ENCODE results near the gene GALNT14.

Gene GALNT14

GRCh38 chr2:31141443-31142085, 3.3 kb upstream of the GALNT14 start:
- Mint-ChIP-seq H3K4me1 (ENCODE audit: low read depth) (peaks cover 7% of the 10 kb centered on the region), H3K27ac (no peak overlapping the region), H3K27me3 (peaks cover 9% of the 10 kb centered on the region), H3K36me3 (no peaks in the 10 kb centered on the region), H3K4me3 (no peak overlapping the region), H3K9me3 (ENCODE audit: low read depth) (no peaks in the 10 kb centered on the region)

DNA sequence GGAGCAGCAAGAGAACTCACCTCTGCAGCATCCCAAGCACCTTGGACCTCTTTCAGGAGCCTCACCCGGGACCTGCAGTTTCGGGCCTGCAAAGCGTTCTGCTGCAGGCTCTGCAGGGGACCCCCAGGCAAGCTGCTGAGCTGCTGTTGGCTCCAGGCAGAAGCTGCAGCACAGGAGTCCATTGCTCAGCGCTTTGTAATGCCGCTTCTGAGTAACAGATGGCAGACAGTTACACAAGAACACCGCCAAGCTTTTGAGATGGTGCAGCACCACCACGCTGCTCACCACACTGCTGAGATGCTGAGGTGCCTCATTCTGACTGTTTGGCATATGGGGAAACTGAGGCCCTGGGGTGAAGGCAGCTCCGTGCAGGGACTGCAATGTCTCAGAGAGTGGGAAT, 1.9 kb upstream of the GALNT14 start:
- Mint-ChIP-seq H3K4me1 (ENCODE audit: low read depth) (peaks cover 10% of the 10 kb centered on the region), H3K9me3 (ENCODE audit: low read depth) (no peaks in the 10 kb centered on the region), H3K27me3 (peaks cover 19% of the 10 kb centered on the region), H3K4me3 (no peak overlapping the region), H3K36me3 (no peaks in the 10 kb centered on the region), H3K27ac (no peak overlapping the region)

- no peaks in the 10 kb centered on the region for H3K36me3 Mint-ChIP-seq
- H3K27ac Mint-ChIP-seq = no peak overlapping the region
- H3K27me3 Mint-ChIP-seq = peaks cover 24% of the 10 kb centered on the region
- no peaks in the 10 kb centered on the region for H3K9me3 Mint-ChIP-seq (ENCODE audit: low read depth)
- H3K4me3 Mint-ChIP-seq = no peak overlapping the region
- H3K4me1 Mint-ChIP-seq (ENCODE audit: low read depth) = peaks cover 10% of the 10 kb centered on the region
Measured at GRCh38 chr2:31139671-31140070, 1.4 kb upstream of the GALNT14 start.

- Mint-ChIP-seq H3K4me1 (ENCODE audit: low read depth) (peaks cover 10% of the 10 kb centered on the region), H3K36me3 (no peaks in the 10 kb centered on the region), H3K27me3 (peaks cover 33% of the 10 kb centered on the region), H3K4me3 (peak overlapping the region; percentile 78), H3K27ac (no peak overlapping the region), H3K9me3 (ENCODE audit: low read depth) (no peaks in the 10 kb centered on the region)
Measured at GRCh38 chr2:31137211-31138036, 816 bp downstream of the GALNT14 start.

DNA sequence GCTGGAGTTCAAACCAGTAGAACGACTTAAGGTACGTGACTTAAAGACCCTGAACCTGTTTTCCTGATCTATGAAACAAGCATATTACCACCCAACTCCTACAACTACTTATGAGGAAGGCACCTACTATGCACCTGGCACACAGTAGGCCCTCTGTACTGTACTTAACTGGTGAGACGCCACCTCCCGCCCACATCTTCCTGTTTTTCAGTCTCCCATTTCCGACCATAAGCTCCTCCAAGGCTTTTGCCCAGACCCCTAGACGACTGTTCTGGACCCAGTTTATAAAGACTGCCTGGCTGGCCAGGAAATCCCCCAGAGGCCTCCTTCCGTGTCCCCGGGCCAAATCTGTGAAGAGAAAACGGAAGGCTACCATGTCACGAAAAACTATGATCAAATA, 1.5 kb downstream of the GALNT14 start:
- Mint-ChIP-seq H3K4me3 (peak overlapping the region; percentile 78), H3K4me1 (ENCODE audit: low read depth) (peaks cover 10% of the 10 kb centered on the region), H3K27me3 (peaks cover 36% of the 10 kb centered on the region), H3K36me3 (no peaks in the 10 kb centered on the region), H3K9me3 (ENCODE audit: low read depth) (no peaks in the 10 kb centered on the region), H3K27ac (no peak overlapping the region)

GRCh38 chr2:31136000-31136399, 2.2 kb downstream of the GALNT14 start:
- Mint-ChIP-seq H3K4me3 (no peak overlapping the region), H3K4me1 (ENCODE audit: low read depth) (peaks cover 10% of the 10 kb centered on the region), H3K9me3 (ENCODE audit: low read depth) (no peaks in the 10 kb centered on the region), H3K27me3 (peaks cover 34% of the 10 kb centered on the region), H3K36me3 (no peaks in the 10 kb centered on the region), H3K27ac (no peak overlapping the region)

DNA sequence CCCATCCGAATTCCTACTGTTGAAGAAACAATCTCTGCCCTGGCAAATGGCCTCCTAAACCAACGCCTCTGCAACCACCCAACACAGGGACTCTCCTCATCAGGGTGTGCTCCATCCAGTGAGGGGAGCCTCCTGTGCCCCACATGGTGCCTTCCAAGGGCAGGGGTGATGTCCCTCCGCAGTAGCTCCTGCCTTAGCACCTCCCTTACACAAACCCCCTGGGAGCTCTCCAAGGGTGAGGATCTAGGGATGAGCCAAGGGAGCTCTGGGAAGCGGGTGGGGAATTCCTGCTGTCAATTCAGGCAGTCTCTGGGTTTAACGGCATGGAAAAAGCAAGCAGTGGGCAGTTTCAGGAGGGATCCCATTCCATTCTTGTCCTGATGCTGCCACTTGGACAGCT, 3.8 kb downstream of the GALNT14 start:
- no peaks in the 10 kb centered on the region for H3K9me3 Mint-ChIP-seq (ENCODE audit: low read depth)

GRCh38 chr2:31132786-31133185, 5.5 kb downstream of the GALNT14 start:
- Mint-ChIP-seq H3K4me3 (no peak overlapping the region), H3K27me3 (peaks cover 37% of the 10 kb centered on the region), H3K4me1 (ENCODE audit: low read depth) (peaks cover 10% of the 10 kb centered on the region), H3K27ac (no peak overlapping the region), H3K9me3 (ENCODE audit: low read depth) (no peaks in the 10 kb centered on the region), H3K36me3 (no peaks in the 10 kb centered on the region)

More for the DNA sequence above, 3.8 kb downstream of the GALNT14 start:
- peaks cover 10% of the 10 kb centered on the region for H3K4me1 Mint-ChIP-seq (ENCODE audit: low read depth)
- no peak overlapping the region for H3K4me3 Mint-ChIP-seq
- H3K36me3 Mint-ChIP-seq = no peaks in the 10 kb centered on the region
- no peak overlapping the region for H3K27ac Mint-ChIP-seq
- H3K27me3 Mint-ChIP-seq = peaks cover 34% of the 10 kb centered on the region

DNA sequence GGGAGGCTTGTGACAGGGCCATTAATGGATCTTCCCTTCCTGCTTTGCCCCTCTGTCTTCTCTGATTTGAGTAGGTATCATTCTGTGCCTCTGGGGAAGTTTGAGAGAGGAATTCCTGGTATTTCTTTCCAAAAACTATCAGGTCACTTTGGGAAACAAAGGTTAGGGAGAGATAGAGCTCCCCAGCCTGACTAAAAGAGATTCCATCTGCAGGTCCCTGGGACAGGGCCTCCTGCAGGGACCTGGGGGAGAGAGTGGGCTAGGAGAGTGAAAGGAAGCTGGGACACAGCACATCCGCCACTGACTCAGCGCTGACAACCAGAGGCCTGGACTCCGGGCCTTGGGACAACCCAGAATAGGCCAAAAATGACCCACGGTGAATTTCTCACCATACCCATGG, 6.4 kb downstream of the GALNT14 start:
- Mint-ChIP-seq H3K27ac (no peak overlapping the region), H3K4me1 (ENCODE audit: low read depth) (peaks cover 7% of the 10 kb centered on the region), H3K4me3 (no peak overlapping the region), H3K9me3 (ENCODE audit: low read depth) (no peaks in the 10 kb centered on the region), H3K36me3 (no peaks in the 10 kb centered on the region), H3K27me3 (peaks cover 36% of the 10 kb centered on the region)

DNA sequence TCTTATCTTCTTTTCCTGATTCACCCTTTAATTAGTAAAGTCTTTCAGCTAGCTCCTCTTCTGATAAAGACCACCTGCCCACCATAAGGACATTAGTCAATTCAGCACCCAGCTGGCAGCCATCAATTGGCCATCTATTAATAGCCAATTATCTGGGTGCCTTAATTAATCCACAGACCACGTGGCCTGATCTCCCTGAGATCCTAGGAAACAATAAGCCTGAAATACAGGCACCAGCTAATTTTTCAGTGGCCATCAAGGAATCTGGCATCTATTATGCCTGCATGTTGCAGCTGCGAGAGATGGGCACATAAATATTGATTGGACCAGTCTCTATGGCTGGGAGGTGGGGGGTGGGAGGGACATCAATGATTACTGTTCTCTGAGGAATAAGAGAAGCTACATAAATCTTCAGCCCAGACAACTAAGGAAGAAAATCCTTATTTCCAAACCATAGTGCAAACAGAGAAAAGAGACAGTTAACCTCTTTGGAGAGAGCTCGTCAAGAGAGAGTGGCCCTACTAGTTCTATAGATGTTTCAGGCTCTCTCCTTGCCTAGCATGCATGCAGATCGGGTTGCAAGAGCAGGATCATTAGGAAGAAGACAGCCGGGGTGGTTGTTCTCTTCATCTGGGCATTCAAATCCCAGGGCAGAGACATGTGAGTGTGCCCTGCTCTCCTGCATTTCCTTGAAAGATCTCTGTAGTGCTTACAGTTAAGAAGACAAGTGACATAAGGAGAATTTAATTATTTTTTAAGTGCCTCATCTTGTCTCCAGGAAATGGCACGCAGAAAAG, 8.7 kb downstream of the GALNT14 start:
- H3K9me3 Mint-ChIP-seq (ENCODE audit: low read depth) = no peaks in the 10 kb centered on the region
- no peak overlapping the region for H3K27ac Mint-ChIP-seq
- no peaks in the 10 kb centered on the region for H3K36me3 Mint-ChIP-seq
- H3K4me1 Mint-ChIP-seq (ENCODE audit: low read depth) = no peaks in the 10 kb centered on the region
- H3K27me3 Mint-ChIP-seq = peaks cover 17% of the 10 kb centered on the region
- no peak overlapping the region for H3K4me3 Mint-ChIP-seq

- Mint-ChIP-seq H3K27me3 (peaks cover 11% of the 10 kb centered on the region), H3K4me1 (ENCODE audit: low read depth) (no peaks in the 10 kb centered on the region), H3K27ac (no peak overlapping the region)
Measured at GRCh38 chr2:31127931-31128330, 10.3 kb downstream of the GALNT14 start.

DNA sequence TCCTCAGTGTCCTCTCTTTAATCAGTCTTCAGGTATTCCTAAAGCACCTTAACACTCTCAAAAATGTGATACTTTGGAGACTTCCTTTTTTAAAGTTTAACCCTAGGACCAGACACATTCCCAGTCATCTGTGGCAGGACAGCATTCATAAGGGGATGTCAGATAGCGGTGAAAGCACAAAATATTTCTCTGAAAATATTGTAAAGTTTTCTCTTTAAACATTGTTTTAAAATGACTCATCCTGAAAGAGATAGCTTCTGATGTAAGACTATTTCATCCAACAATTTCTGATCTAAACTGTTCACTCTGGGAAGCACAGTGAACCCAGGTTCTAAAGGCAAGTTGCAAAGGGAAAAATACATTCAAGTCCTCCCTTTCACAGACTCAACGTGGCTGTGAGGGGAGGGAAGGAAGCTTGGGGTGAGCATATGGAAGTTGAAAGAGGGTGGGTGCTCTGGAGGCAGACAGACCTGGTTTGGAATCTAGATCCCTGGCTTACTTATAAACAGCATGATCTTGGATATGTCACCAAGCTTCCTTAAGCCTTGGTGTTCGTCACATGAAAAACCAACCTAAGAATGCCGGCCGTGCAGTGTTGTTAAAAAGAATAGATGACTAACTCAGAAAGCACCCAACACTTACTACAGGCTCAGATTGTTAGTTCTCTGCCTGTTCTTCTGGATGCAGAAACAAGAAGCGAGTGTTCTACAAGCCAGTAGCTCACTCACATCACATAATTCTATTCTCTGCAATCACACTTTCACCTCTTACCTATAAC, 12.1 kb downstream of the GALNT14 start:
- peaks cover 12% of the 10 kb centered on the region for H3K27me3 Mint-ChIP-seq
- H3K36me3 Mint-ChIP-seq = no peaks in the 10 kb centered on the region
- no peaks in the 10 kb centered on the region for H3K4me1 Mint-ChIP-seq (ENCODE audit: low read depth)
- H3K4me3 Mint-ChIP-seq = no peak overlapping the region
- no peak overlapping the region for H3K27ac Mint-ChIP-seq
- H3K9me3 Mint-ChIP-seq (ENCODE audit: low read depth) = no peaks in the 10 kb centered on the region

More at GRCh38 chr2:31127931-31128330, 10.3 kb downstream of the GALNT14 start:
- Mint-ChIP-seq H3K9me3 (ENCODE audit: low read depth) (no peaks in the 10 kb centered on the region), H3K36me3 (no peaks in the 10 kb centered on the region), H3K4me3 (no peak overlapping the region)

DNA sequence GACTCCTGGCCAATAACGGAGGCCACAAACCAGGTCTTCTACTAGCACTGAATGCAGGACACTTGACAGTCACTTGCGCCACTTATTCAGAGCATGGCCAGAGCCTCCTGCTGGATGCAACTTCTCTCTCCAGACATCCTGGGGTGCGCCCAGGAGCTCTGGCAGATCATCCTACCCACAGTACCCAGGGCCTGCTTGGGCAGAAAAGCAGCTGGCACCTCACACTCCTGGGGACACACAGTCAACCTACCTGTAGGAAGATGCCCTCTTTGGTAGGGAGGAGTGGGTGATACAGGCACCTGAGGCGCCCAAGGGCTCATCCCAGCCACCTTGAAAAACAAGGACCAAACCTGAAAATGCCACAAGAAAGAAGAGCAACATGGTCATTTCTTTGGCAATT, 13.3 kb downstream of the GALNT14 start:
- H3K27ac Mint-ChIP-seq = no peak overlapping the region
- H3K27me3 Mint-ChIP-seq = peaks cover 12% of the 10 kb centered on the region
- H3K36me3 Mint-ChIP-seq = no peaks in the 10 kb centered on the region
- no peak overlapping the region for H3K4me3 Mint-ChIP-seq
- H3K4me1 Mint-ChIP-seq (ENCODE audit: low read depth) = no peaks in the 10 kb centered on the region
- H3K9me3 Mint-ChIP-seq (ENCODE audit: low read depth) = no peaks in the 10 kb centered on the region

GRCh38 chr2:31122133-31122532, 16.1 kb downstream of the GALNT14 start:
- Mint-ChIP-seq H3K27ac (no peak overlapping the region), H3K4me3 (no peak overlapping the region), H3K9me3 (ENCODE audit: low read depth) (no peaks in the 10 kb centered on the region), H3K4me1 (ENCODE audit: low read depth) (no peaks in the 10 kb centered on the region), H3K36me3 (no peaks in the 10 kb centered on the region), H3K27me3 (peaks cover 6% of the 10 kb centered on the region)
